GM21737 (cell line): Measurements from ENCODE around the gene NR6A1.

ENCODE experiments used
- ATAC-seq: cut with Tn5 transposase; IDR thresholded peaks from one replicate; pipeline ENCODE4 v1.9.1; 2021; ENCODE audit warnings: mild to moderate bottlenecking, moderate library complexity; ENCODE audit not compliant: unreplicated experiment

The NR6A1 gene

GRCh38 chr9:124495126-124496074 is 275.7 kb downstream of the NR6A1 start:
- ATAC-seq, result no peak

DNA sequence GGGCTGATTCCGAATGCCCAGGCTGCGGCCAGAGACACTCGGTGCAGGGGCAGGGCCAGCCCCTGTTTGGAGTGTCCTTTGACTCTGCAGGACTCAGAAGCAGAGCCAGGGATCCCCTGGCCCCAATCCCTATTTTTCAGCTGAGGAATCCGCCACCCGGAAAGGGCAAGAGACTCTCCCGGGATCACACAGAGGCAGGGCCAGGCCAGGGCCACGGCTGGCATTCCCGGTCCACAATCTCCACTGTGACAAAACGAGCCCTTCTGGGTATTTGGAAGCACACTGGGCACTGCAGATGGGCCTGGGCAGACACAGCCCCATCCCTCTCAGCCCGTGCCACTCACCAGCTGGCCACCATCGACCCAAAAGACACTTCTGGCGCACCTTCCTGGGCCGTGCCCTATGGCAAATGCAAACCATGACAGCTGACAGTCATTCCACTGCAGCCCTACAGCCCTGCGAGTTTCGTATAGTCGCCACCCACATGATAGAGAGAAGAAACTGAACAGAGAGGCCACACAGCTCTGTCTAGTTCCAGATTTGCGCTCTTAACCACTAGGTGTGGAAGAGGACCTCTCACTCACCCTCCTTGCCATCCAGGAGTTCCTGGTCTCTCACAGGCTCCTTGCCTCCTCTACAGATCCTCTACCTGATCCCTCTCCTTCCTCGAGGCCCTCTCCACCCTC is 277.2 kb downstream of the NR6A1 start:
- no peak for ATAC-seq

- no peak for ATAC-seq
These were observed 277.9 kb downstream of the NR6A1 start for GRCh38 chr9:124493218-124493617.

DNA sequence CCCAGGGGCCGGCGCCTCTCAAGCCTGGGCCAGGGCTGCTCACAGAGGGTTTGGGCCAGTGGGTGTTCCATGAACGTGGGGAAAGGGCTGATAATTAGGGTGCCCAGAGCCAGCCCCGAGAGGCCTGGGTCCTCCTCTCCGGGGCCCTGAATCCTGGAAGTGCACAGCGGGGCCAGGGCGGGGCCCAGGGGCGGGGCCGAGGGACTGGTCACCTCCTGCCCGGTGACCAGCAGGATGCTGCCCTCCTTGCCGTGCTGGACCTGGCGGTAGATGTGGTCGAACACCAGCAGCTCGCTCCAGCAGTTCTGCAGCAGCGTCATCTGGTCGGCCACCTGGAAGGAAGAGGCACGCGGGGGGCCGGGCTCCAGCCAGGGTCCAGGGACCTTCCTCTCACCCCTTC is 278.3 kb downstream of the NR6A1 start:
- ATAC-seq, result no peak

- no peak for ATAC-seq
These were observed 279.8 kb downstream of the NR6A1 start for GRCh38 chr9:124491049-124491975.

GRCh38 chr9:124490004-124490403 is 281.1 kb downstream of the NR6A1 start:
- no peak for ATAC-seq

DNA sequence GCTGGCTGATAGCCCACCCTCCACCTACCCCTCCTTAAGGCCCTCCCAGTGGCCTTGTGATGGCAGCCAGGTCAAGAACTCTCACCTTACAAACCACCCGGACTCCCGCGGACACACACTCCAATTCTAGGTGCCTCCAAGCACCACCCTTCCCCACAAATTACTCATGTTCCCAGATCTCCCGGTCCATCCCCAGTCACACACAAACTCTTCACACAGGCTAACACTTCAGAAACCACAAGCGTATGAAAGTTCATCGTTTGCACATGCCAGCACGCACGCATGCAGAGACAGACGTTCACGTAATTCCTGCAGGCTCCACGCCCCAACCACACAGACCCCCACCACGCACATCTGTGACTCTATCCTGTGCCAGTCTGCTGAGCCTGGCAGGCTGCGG is 281.9 kb downstream of the NR6A1 start:
- ATAC-seq, result no peak

GRCh38 chr9:124488641-124489210 is 282.4 kb downstream of the NR6A1 start:
- ATAC-seq, result no peak

- no peak for ATAC-seq
These were observed 283.6 kb downstream of the NR6A1 start for GRCh38 chr9:124487260-124488182.

GRCh38 chr9:124486778-124487259 is 284.3 kb downstream of the NR6A1 start:
- ATAC-seq, result no peak

DNA sequence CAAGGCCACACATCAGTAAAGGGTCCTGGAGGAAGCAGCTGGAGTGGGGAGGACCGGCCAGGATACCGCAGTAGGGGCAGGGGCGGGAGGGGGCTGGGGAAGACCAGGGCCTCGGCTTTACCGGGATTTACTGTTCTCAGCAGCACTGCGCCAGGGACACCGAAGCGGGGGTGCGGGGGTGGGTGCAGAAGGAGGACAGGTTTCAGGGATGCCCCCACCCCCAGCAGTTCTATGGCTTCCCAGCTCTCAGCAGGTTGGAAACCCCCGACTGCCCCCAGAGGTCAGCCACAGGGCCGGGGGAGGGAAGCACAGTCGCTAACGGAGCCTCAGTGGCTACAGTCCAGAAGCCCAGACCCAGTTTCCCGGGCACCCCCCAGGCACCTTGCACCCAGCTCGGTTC is 285.2 kb downstream of the NR6A1 start:
- no peak for ATAC-seq

GRCh38 chr9:124485201-124485600 is 285.9 kb downstream of the NR6A1 start:
- no peak for ATAC-seq

- ATAC-seq, result no peak
These were observed 287.6 kb downstream of the NR6A1 start for GRCh38 chr9:124483481-124483880.

GRCh38 chr9:124482431-124483031 is 288.6 kb downstream of the NR6A1 start:
- no peak for ATAC-seq

DNA sequence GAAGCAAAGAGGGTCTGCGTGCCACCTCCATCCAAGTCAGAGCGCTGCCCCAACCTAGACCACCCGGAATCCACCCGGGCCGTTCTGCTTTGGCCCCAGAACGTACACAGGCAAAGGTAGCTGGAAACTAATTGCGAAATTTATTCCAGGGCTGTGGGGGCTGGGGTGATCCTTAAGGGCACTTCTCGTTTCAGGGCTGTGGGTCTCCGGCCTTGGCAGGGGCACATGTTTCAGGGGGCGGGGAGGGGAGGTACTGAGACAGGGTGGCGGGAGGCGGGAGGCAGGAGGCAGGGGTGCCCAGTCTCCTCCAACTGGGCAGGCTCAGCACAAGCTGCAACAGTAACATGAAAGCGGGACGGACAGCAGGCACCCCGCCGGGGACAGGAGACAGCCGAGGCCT is 290.0 kb downstream of the NR6A1 start:
- no peak for ATAC-seq

DNA sequence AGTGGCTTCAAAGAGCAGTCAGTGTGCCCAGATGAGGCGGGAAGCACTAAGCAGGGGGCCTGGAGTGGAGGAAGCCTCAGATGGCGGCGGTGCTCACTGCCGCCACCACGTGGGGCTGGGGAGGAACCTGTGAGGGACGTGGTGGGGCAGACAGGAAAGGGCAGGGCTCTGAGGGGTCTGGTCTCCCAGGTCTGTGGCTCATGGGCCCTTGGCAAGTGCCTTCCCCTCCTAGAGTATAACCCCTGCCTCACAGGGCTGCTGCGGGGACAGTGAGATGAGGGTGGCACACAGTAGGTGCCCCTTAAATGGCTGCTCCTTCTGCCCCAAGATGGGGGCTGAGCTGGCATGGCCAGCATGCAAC is 290.5 kb downstream of the NR6A1 start:
- no peak for ATAC-seq

DNA sequence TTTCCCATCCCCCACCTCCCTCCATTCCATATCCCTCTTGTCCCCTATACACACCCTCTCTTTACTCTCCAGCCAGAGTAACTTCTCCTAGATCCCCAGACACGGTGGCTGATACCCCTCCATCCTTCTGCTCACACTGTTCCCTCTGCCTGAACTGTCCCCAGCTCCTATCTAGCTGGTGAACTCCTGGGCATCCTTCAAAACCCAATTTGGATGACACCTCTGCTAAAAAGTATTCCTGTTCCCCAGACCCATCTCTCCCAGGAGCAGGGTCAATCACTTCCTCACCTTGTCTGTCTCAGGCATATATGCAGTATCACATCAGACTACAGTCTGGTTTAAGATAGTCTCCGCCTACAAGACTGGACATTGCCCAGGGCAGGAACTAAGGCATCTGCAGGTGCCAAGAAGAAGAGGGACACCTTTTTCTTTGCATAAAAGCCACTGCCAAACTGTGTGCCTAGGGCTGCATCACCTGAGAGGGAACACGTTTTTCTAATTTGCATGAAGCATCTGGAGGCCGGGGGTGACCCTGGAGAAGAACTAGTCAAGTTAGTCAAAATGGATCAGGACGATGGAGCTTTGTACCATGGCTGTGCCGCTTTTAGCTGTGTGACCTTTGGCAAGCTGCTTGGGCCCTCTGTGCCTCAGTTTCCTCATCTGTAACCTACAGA is 291.0 kb downstream of the NR6A1 start:
- no peak for ATAC-seq

- no peak for ATAC-seq
These were observed 291.7 kb downstream of the NR6A1 start for GRCh38 chr9:124479371-124479770.

DNA sequence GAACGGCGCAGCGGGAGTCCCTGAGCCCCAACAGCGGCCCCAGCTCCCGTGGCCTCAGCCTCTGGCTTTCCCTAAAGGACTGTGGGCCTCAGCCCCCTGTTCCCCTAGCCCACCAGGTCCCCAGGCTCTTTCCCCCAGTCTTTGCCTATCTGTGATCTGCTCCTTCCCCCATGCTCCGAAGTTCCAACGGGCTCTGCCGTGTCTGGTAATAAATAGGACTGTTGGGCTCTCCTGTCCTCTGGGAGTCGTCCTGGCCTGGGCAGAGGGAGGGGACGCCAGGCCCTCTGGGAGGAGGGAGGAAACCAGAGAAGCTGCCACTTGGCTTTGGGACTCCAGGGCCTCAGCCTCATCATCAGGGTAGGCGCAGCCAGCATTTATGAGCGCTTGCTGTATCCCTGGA is 292.8 kb downstream of the NR6A1 start:
- no peak for ATAC-seq
